ENCODE data around the gene MICAL3.

GRCh38 chr22:17949642-17950473, 74.5 kb downstream of the MICAL3 start:
- no peak for TF ChIP-seq ZNF302 (CRISPR knock-in tag; IDR thresholded peaks at IDR 0.05)
- TF ChIP-seq CTCF (IDR thresholded peaks at IDR 0.05): no peak
- TF ChIP-seq BCL3 (IDR thresholded peaks at IDR 0.05): no peak
- TF ChIP-seq CHD2 (IDR thresholded peaks at IDR 0.05; ENCODE audit: low read length, partially characterized antibody): no peak
- TF ChIP-seq EP300 (IDR thresholded peaks at IDR 0.05): no peak
- no peak for TF ChIP-seq MAX (IDR thresholded peaks at IDR 0.05)
- no peak for TF ChIP-seq FOXS1 (CRISPR knock-in tag; IDR thresholded peaks at IDR 0.05)
- no peak for TF ChIP-seq CEBPB (IDR thresholded peaks at IDR 0.05)
- TF ChIP-seq ZFP36 (IDR thresholded peaks at IDR 0.05; ENCODE audit: borderline replicate concordance, partially characterized antibody): no peak
- TF ChIP-seq REST (IDR thresholded peaks at IDR 0.05): no peak
- TF ChIP-seq POLR2A (IDR thresholded peaks at IDR 0.05; ENCODE audit: low read length): no peak
- no peak for TF ChIP-seq SMC3 (IDR thresholded peaks at IDR 0.05)
